Measurements from ENCODE around the gene NUP85. TPM values are rescaled to one million over a fixed set of nuclear protein-coding genes. Genes with fewer than 3 reads are reported as not detected.

The NUP85 gene
- polyA plus RNA-seq, 2 of the 4 experiments (the other 2 are of a cell fraction) = 83.4 to 110 TPM

GRCh38 chr17:75271233-75271954 is 65.9 kb downstream of the NUP85 start:
- FAIRE-seq (no peak), ATAC-seq (peak; percentile 61 to 63), DNase-seq (ENCODE audit: low read depth in 1 of 2, low spot score in 1 of 2) (peak; percentile 80 to 91)
- H3K27ac ChIP-seq = peak overlapping the region; percentile 95 to 96
- H3K4me1 ChIP-seq = peaks cover 26% of the 10 kb centered on the region
- WGBS (ENCODE audit: missing lambda C conversion rate) = 4% methylated on average over 12 of the region's 74 CpGs
- peak overlapping the region; percentile 95 for H3K4me2 ChIP-seq
- ChIA-PET CTCF (interaction anchor here (0.5 to 8.4 kb wide), 71 partner anchors 11 to 346 kb away, joined by 3 to 110 read pairs (median 4); partner anchors contain the start of genes GGA3, GRB2, MRPS7 and SLC25A19), POLR2A (interaction anchor here (0.6 to 3.5 kb wide), 15 partner anchors 10 to 399 kb away, joined by 3 to 86 read pairs (median 4); partner anchors contain the start of genes FDXR, GGA3, GRB2 and MRPS7)
- H3K4me3 ChIP-seq = peak overlapping the region; percentile 93
- no peaks in the 10 kb centered on the region for H3K9me3 ChIP-seq
- TF ChIP-seq MAFK (IDR thresholded peaks at IDR 0.05; ENCODE audit: partially characterized antibody) (no peak), JUNB (IDR thresholded peaks at IDR 0.05) (no peak), BCL3 (IDR thresholded peaks at IDR 0.05) (no peak), HEYL (CRISPR knock-in tag; IDR thresholded peaks at IDR 0.05) (no peak), RAD21 (conservative IDR thresholded peaks at IDR 0.05 in 1 of 2, IDR thresholded peaks at IDR 0.05 in 1 of 2) (peak; percentile 16 to 49; a peak in 3 of 5 replicates), CHD2 (IDR thresholded peaks at IDR 0.05; ENCODE audit: low read length, partially characterized antibody) (no peak), HES2 (IDR thresholded peaks at IDR 0.05) (no peak), NFE2L2 (conservative IDR thresholded peaks at IDR 0.05; ENCODE audit: low read length) (no peak), PHF8 (IDR thresholded peaks at IDR 0.05; ENCODE audit: borderline replicate concordance, low read depth) (no peak), CBX8 (IDR thresholded peaks at IDR 0.05) (no peak), CEBPB (IDR thresholded peaks at IDR 0.05) (no peak), MYC (IDR thresholded peaks at IDR 0.05; ENCODE audit: borderline replicate concordance, low read length) (peak; percentile 53; the same call in 1 of the 2 replicates), MAZ (IDR thresholded peaks at IDR 0.05; ENCODE audit: borderline replicate concordance, low read depth, low read length) (0 out of 2 replicates have a peak, but pooled peaks have one; percentile 26), ATOH8 (CRISPR knock-in tag; IDR thresholded peaks at IDR 0.05; ENCODE audit: low read depth) (no peak), TP53 (CRISPR knock-in tag; IDR thresholded peaks at IDR 0.05) (no peak), JUN (IDR thresholded peaks at IDR 0.05) (peak; percentile 61 to 75; a peak in 4 of 5 replicates), KDM1A (IDR thresholded peaks at IDR 0.05; ENCODE audit: low read depth) (no peak), FOXS1 (CRISPR knock-in tag; IDR thresholded peaks at IDR 0.05) (no peak), SMC3 (IDR thresholded peaks at IDR 0.05) (peak; percentile 62), EHF (CRISPR knock-in tag; IDR thresholded peaks at IDR 0.05) (no peak), E2F6 (IDR thresholded peaks at IDR 0.05; ENCODE audit: borderline replicate concordance, low read depth) (peak; percentile 59; the same call in 1 of the 2 replicates), ESRRA (IDR thresholded peaks at IDR 0.05; ENCODE audit: borderline replicate concordance, low read length) (no peak), CBX2 (IDR thresholded peaks at IDR 0.05; ENCODE audit: borderline replicate concordance, low read depth) (no peak), POLR2A (IDR thresholded peaks at IDR 0.05; ENCODE audit: low read length) (peak; percentile 78), POLR2AphosphoS2 (conservative IDR thresholded peaks at IDR 0.05; ENCODE audit: low read length) (0 out of 2 replicates have a peak, but pooled peaks have one; percentile 20), RARB (CRISPR knock-in tag; IDR thresholded peaks at IDR 0.05) (no peak), KDM5A (IDR thresholded peaks at IDR 0.05) (peak; percentile 46; the same call in 1 of the 2 replicates), HMGXB4 (CRISPR knock-in tag; IDR thresholded peaks at IDR 0.05; ENCODE audit: borderline replicate concordance) (no peak), HOXB13 (CRISPR knock-in tag; IDR thresholded peaks at IDR 0.05; ENCODE audit: low read depth) (no peak), REST (IDR thresholded peaks at IDR 0.05) (no peak), SREBF2 (IDR thresholded peaks at IDR 0.05) (0 out of 2 replicates have a peak, but pooled peaks have one; percentile 8), FOSL2 (IDR thresholded peaks at IDR 0.05) (no peak), FOSL2 (CRISPR knock-in tag; IDR thresholded peaks at IDR 0.05) (peak; percentile 26; the same call in 1 of the 2 replicates)

All from A549 (cell line).